ENCODE measurements around the gene RIN3. TPM values are rescaled to one million over a fixed set of nuclear protein-coding genes. Genes with fewer than 3 reads are reported as not detected.

Gene RIN3
- total and polyA plus RNA-seq, 10 of the 15 experiments (the other 5 are each of a cell fraction or from before 2014, with no cell fraction given), result 0.91 to 23.3 (median 6.3) TPM

- intact Hi-C loops (cut with micrococcal nuclease; ENCODE audit: unreplicated experiment), result no loop called here
- BruUV-seq (replicated peaks), result no TSS peak
- no peak for TF ChIP-seq MYB (IDR thresholded peaks at IDR 0.05; ENCODE audit: borderline replicate concordance, low read depth, low read length)
- no peak for TF ChIP-seq MEF2B (IDR thresholded peaks at IDR 0.05; ENCODE audit: partially characterized antibody, poor library complexity, severe bottlenecking)
- TF ChIP-seq IKZF1 (conservative IDR thresholded peaks at IDR 0.05), result no peak
- no peak for TF ChIP-seq MAX (IDR thresholded peaks at IDR 0.05; ENCODE audit: low read depth, low read length)
- no peak for TF ChIP-seq ETV6 (conservative IDR thresholded peaks at IDR 0.05 in 1 of 2, IDR thresholded peaks at IDR 0.05 in 1 of 2; ENCODE audit: borderline replicate concordance in 1 of 2, low read depth in 1 of 2)
- no peak for TF ChIP-seq BCL3 (IDR thresholded peaks at IDR 0.05; ENCODE audit: borderline replicate concordance, insufficient read depth, low read depth, low read length, poor library complexity, severe bottlenecking)
- TF ChIP-seq CEBPB (IDR thresholded peaks at IDR 0.05; ENCODE audit: borderline replicate concordance in 1 of 2, low read depth in 2 of 2, low read length in 2 of 2), result no peak
- no peak for TF ChIP-seq TCF3 (IDR thresholded peaks at IDR 0.05; ENCODE audit: borderline replicate concordance, insufficient read depth, low read depth, low read length)
- no peak for TF ChIP-seq NFYA (IDR thresholded peaks at IDR 0.05; ENCODE audit: borderline replicate concordance, low read depth, low read length)
- no peak for TF ChIP-seq CHD1 (IDR thresholded peaks at IDR 0.05; ENCODE audit: low read depth, low read length)
- TF ChIP-seq SPI1 (IDR thresholded peaks at IDR 0.05; ENCODE audit: borderline replicate concordance, insufficient read depth, low read depth, low read length), result no peak
- no peak for TF ChIP-seq HDAC6 (IDR thresholded peaks at IDR 0.05; ENCODE audit: unreplicated experiment)
- TF ChIP-seq IKZF2 (IDR thresholded peaks at IDR 0.05), result no peak
- TF ChIP-seq NBN (IDR thresholded peaks at IDR 0.05), result no peak
- TF ChIP-seq, protein P1, sequence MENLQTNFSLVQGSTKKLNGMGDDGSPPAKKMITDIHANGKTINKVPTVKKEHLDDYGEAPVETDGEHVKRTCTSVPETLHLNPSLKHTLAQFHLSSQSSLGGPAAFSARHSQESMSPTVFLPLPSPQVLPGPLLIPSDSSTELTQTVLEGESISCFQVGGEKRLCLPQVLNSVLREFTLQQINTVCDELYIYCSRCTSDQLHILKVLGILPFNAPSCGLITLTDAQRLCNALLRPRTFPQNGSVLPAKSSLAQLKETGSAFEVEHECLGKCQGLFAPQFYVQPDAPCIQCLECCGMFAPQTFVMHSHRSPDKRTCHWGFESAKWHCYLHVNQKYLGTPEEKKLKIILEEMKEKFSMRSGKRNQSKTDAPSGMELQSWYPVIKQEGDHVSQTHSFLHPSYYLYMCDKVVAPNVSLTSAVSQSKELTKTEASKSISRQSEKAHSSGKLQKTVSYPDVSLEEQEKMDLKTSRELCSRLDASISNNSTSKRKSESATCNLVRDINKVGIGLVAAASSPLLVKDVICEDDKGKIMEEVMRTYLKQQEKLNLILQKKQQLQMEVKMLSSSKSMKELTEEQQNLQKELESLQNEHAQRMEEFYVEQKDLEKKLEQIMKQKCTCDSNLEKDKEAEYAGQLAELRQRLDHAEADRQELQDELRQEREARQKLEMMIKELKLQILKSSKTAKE (IDR thresholded peaks at IDR 0.05; ENCODE audit: low read depth, poor library complexity, severe bottlenecking), result no peak
- TF ChIP-seq ZZZ3 (IDR thresholded peaks at IDR 0.05; ENCODE audit: control insufficient read depth, insufficient read length, low read depth), result no peak
- TF ChIP-seq, protein P2, sequence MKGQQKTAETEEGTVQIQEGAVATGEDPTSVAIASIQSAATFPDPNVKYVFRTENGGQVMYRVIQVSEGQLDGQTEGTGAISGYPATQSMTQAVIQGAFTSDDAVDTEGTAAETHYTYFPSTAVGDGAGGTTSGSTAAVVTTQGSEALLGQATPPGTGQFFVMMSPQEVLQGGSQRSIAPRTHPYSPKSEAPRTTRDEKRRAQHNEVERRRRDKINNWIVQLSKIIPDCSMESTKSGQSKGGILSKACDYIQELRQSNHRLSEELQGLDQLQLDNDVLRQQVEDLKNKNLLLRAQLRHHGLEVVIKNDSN (IDR thresholded peaks at IDR 0.05; ENCODE audit: borderline replicate concordance, extremely low read length, insufficient read depth, low read depth, low read length), result no peak
- TF ChIP-seq SRF (IDR thresholded peaks at IDR 0.05; ENCODE audit: low read depth in 2 of 2, low read length in 2 of 2), result no peak
Observed at GRCh38 chr14:92492258-92492657, 21.3 kb upstream of the RIN3 start.

More at GRCh38 chr14:92492258-92492657, 21.3 kb upstream of the RIN3 start:
- Histone ChIP-seq H3K9ac (ENCODE audit: control insufficient read depth, insufficient read depth, low read length) (no peak overlapping the region), H3K36me3 (ENCODE audit: control insufficient read depth in 2 of 2, insufficient read depth in 2 of 2, low read length in 1 of 2) (no peaks in the 10 kb centered on the region), H4K20me1 (ENCODE audit: control insufficient read depth, insufficient read depth) (no peaks in the 10 kb centered on the region), H3K79me2 (ENCODE audit: control insufficient read depth, insufficient read depth, low read length) (no peaks in the 10 kb centered on the region), H2AFZ (ENCODE audit: control insufficient read depth, low read depth, low read length) (no peak overlapping the region), H3K27ac (ENCODE audit: control insufficient read depth, insufficient read depth) (no peak overlapping the region), H3K4me2 (ENCODE audit: control insufficient read depth, insufficient read depth) (no peak overlapping the region), H3K4me3 (no peak overlapping the region), H3K9me3 (replicated peaks; ENCODE audit: control insufficient read depth, insufficient read depth, low read length) (no peaks in the 10 kb centered on the region), H3K27me3 (replicated peaks in 1 of 2; ENCODE audit: control insufficient read depth in 2 of 2, insufficient read depth in 2 of 2, low read length in 1 of 2) (no peaks in the 10 kb centered on the region; a peak in 3 of 4 replicates), H3K4me1 (ENCODE audit: control insufficient read depth, insufficient read depth, low read length) (peaks cover 8% of the 10 kb centered on the region)
- FAIRE-seq, result no peak
- no peak for DNase-seq (ENCODE audit: low read depth, low spot score)
- ChIA-PET SMC1A (ENCODE audit: uncharacterized antibody, unreplicated experiment) (no interaction called here), POLR2A (no interaction called here), CTCF (no interaction called here), RAD21 (ENCODE audit: unreplicated experiment) (no interaction called here)
- 72% methylated on average over 10 of the region's 10 CpGs for whole genome bisulfite sequencing (ENCODE audit: insufficient coverage, insufficient replicate concordance, low lambda C conversion rate, missing lambda C conversion rate)
- in situ Hi-C loops (cut with MboI), result no loop called here
- ATAC-seq, result no peak
